ENCODE data around the gene FOXI1.

Gene FOXI1

DNA sequence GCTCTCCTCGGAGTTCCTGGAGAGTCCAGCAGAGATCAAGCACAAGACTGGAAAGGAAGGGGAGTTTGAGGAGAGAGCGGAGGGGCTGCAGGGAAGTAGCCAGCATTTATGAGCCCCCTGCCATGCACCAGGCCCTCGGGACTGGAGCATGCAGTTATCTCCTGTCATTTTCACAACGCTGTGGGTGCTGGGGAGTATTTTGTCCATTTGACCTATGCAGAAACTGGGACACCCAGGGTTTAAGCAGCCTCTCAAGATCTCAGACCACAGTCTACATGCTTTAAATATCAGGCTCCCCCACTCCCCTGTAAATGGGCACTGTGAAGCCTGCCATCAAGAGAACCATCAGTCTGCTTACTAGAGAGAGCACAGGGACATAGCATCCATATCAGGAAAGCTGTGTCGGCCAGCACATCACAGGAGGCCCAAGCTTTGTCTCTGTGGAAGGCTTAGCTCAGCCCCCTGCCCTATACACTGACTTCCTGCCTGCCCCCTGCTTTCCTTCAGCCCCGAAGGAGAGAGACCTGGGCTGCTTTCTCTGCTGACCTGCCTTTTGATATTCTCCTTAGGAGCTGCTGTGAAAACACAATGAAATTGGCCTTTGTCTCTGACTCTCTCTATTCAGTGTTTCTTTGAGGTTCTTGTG, 7.3 kb downstream of the FOXI1 start:
- DNase-seq (ENCODE audit: low read depth) = no peak
- H3K4me3 ChIP-seq (replicated peaks; ENCODE audit: low read depth, low read length) = no peak overlapping the region
- TF ChIP-seq, protein P1, sequence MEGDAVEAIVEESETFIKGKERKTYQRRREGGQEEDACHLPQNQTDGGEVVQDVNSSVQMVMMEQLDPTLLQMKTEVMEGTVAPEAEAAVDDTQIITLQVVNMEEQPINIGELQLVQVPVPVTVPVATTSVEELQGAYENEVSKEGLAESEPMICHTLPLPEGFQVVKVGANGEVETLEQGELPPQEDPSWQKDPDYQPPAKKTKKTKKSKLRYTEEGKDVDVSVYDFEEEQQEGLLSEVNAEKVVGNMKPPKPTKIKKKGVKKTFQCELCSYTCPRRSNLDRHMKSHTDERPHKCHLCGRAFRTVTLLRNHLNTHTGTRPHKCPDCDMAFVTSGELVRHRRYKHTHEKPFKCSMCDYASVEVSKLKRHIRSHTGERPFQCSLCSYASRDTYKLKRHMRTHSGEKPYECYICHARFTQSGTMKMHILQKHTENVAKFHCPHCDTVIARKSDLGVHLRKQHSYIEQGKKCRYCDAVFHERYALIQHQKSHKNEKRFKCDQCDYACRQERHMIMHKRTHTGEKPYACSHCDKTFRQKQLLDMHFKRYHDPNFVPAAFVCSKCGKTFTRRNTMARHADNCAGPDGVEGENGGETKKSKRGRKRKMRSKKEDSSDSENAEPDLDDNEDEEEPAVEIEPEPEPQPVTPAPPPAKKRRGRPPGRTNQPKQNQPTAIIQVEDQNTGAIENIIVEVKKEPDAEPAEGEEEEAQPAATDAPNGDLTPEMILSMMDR (IDR thresholded peaks at IDR 0.05; ENCODE audit: low read length, missing control alignments) = no peak

DNA sequence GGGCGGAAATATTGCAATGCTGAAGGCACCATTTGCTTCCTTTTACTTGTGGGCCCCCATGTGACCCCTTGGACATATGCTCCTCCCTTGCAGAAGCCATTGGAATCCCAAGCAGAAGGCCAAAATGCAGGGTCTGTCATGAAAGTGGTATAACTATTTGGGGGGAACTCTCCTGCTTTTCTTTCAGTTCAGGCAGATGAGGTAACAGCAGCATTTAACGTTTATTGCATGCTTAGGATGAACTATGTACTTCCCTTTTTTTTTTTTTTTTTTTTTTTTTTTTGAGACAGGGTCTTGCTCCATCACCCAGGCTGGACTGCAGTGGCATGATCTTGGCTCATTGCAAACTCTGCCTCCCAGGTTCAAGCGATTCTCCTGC, 7.8 kb downstream of the FOXI1 start:
- no peak overlapping the region for H3K4me3 ChIP-seq (replicated peaks; ENCODE audit: low read depth, low read length)
- TF ChIP-seq, protein P1 (IDR thresholded peaks at IDR 0.05; ENCODE audit: low read length, missing control alignments) = no peak
- DNase-seq (ENCODE audit: low read depth) = no peak

DNA sequence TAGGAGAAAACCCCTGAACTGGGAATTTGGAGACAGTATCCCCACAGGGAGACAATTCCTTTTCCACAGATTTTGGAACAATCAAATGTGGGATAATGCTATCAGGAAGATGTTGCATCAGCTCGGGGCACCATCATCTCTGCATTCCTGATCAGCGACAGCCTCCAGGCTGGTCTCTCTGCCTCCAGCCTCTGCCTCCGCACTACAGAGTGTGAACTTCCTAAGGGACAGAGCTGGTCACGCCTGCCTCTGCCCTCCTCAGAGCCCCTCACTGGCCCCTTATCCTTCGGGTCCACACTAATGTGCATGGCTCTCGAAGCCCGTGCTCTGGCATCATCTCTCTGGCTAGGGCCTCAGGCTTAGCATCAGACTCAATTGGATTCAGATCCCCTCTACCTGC, 8.6 kb downstream of the FOXI1 start:
- DNase-seq (ENCODE audit: low read depth) = no peak
- no peak overlapping the region for H3K4me3 ChIP-seq (replicated peaks; ENCODE audit: low read depth, low read length)
- TF ChIP-seq, protein P1 (IDR thresholded peaks at IDR 0.05; ENCODE audit: low read length, missing control alignments) = no peak

DNA sequence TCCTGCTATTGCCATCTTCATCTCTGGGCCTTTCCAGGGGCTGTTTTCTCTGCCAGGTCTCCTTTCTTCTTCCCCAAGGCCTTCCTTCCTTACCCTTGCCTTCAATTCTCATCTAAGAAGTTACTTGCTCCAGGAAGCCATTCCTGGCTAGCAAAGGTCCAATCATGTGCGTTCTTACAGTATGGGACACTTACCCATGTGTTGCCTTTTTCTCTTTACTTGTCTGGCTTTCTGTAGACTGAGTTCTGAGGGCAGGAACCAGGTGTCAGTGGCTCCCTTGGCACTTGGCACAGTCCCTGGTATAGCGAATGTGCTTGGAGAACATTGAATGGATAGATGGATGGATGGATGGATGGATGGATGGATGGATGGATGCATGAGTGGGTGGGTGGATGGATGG, 10.2 kb downstream of the FOXI1 start:
- no peak overlapping the region for H3K4me3 ChIP-seq (replicated peaks; ENCODE audit: low read depth, low read length)
- TF ChIP-seq, protein P1 (IDR thresholded peaks at IDR 0.05; ENCODE audit: low read length, missing control alignments) = no peak
- no peak for DNase-seq (ENCODE audit: low read depth)

DNA sequence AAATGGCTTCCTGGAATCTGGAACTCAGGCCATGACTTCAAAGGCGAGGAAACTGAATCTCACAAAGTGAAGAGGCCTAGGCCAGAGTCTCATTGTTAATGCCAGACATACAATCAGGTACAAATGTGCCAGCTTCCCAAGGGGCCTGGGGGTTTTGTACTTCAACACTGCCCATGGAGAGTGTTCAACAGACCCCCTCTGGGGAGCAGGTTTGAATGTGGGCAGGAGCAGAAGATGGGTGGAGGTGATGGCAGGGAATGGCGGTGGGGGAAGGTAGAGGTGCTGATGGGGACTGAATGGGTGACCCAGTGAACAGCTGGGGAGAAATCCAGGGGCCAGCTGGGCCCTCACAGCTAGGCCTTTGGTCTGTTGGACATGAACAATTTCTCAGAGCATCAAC, 12.0 kb downstream of the FOXI1 start:
- no peak overlapping the region for H3K4me3 ChIP-seq (replicated peaks; ENCODE audit: low read depth, low read length)
- TF ChIP-seq, protein P1 (IDR thresholded peaks at IDR 0.05; ENCODE audit: low read length, missing control alignments) = no peak
- DNase-seq (ENCODE audit: low read depth) = no peak

DNA sequence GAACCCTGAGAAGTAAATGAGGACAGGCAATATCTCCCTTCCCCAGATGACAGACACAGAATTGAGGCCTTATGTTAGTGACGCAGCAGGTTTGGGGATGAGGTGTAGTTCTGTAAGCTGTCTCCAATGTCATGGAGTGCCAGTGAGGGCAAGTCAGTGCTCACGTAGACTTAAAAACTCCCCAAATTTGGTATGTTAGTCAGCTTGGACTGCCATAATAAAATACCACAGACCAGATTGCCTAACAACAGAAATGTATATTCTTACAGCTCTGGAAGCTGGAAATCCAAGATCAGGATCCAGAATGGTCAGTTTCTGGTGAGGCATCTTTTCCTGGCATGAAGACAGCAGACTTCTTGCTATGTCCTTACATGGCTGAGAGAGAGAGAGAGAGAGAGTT, 14.9 kb downstream of the FOXI1 start:
- TF ChIP-seq, protein P1 (IDR thresholded peaks at IDR 0.05; ENCODE audit: low read length, missing control alignments) = no peak
- peak; percentile 65 for DNase-seq (ENCODE audit: low read depth)
- H3K4me3 ChIP-seq (replicated peaks; ENCODE audit: low read depth, low read length) = no peak overlapping the region

DNA sequence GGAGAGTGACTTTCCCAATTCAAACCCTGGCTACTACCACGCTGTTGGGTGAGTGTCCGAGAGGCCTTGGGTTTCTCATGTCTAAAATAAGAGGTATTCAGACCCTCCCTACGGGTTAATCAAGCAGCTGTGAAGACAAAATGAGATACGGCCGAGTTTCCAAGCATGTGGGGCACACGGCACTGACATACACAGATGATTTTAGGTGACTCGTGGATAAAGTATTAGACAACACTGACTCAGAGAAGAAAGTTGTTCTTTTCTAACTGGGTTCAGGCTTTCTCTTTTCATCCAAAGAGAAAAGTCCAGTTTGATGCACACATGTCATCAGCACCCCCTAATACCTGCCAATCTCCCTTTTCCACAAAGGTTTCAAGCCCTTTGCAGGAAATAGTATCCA, 15.6 kb downstream of the FOXI1 start:
- H3K4me3 ChIP-seq (replicated peaks; ENCODE audit: low read depth, low read length) = no peak overlapping the region
- DNase-seq (ENCODE audit: low read depth) = peak; percentile 6
- TF ChIP-seq, protein P1 (IDR thresholded peaks at IDR 0.05; ENCODE audit: low read length, missing control alignments) = no peak
